NCI-H1417 treated with DMSO at 0.1 percent for 48 hours (cell line): ENCODE results near the gene MSL2.
"Not testable (repeated sequence)": the region's sequence is repeated elsewhere in the genome, so short reads cannot be mapped to it uniquely, and the experiment has no call there.

Experiments used
- DNase-seq: peaks from one replicate; lab custom pipeline; 2025; lab: John Stamatoyannopoulos, UW

The MSL2 gene

GRCh38 chr3:136196064-136196400 lies at the start of gene MSL2:
Gene MSL2 (minus strand): TSS chr3:136196335. CDS start chr3:136195113, 1,222 bp downstream.
- no peak for DNase-seq

GRCh38 chr3:136245691-136246090 lies 49.6 kb upstream of the MSL2 start:
- no peak for DNase-seq

- no peak for DNase-seq
Measured at GRCh38 chr3:136239094-136239493, 43.0 kb upstream of the MSL2 start.

- DNase-seq: no peak
Measured at GRCh38 chr3:136237961-136238649, 42.0 kb upstream of the MSL2 start.

- no peak for DNase-seq
Measured at GRCh38 chr3:136237103-136237502, 41.0 kb upstream of the MSL2 start.

- no peak for DNase-seq
Measured at GRCh38 chr3:136236109-136236508, 40.0 kb upstream of the MSL2 start.

GRCh38 chr3:136235545-136235944 lies 39.4 kb upstream of the MSL2 start:
- DNase-seq: no peak

- DNase-seq: no peak
Measured at GRCh38 chr3:136232413-136232812, 36.3 kb upstream of the MSL2 start.

GRCh38 chr3:136222746-136223145 lies 26.6 kb upstream of the MSL2 start:
- DNase-seq: not testable (repeated sequence)

- DNase-seq: no peak
Measured at GRCh38 chr3:136211547-136211946, 15.4 kb upstream of the MSL2 start.

GRCh38 chr3:136209921-136210320 lies 13.8 kb upstream of the MSL2 start:
- no peak for DNase-seq

- DNase-seq: no peak
Measured at GRCh38 chr3:136207489-136208115, 11.5 kb upstream of the MSL2 start.

GRCh38 chr3:136199219-136199618 lies 3.1 kb upstream of the MSL2 start:
- not testable (repeated sequence) for DNase-seq

GRCh38 chr3:136198462-136199078 lies 2.4 kb upstream of the MSL2 start:
- DNase-seq: not testable (repeated sequence)

GRCh38 chr3:136197159-136197793 lies 1.1 kb upstream of the MSL2 start:
- DNase-seq: peak; percentile 59

GRCh38 chr3:136196401-136197158 lies 445 bp upstream of the MSL2 start:
- peak; percentile 98 for DNase-seq

- no peak for DNase-seq
Measured at GRCh38 chr3:136195258-136196063, 674 bp downstream of the MSL2 start.

GRCh38 chr3:136194409-136195257 lies 1.5 kb downstream of the MSL2 start:
- no peak for DNase-seq

GRCh38 chr3:136193278-136194054 lies 2.7 kb downstream of the MSL2 start:
- no peak for DNase-seq

GRCh38 chr3:136192831-136193230 lies 3.3 kb downstream of the MSL2 start:
- no peak for DNase-seq
